Esophagus mucosa (tissue), 1 donor: ENCODE data around the gene ATP6V1A. TPM values are rescaled to one million over a fixed set of nuclear protein-coding genes. Genes with fewer than 3 reads are reported as not detected.
"Not testable (repeated sequence)": the region's sequence is repeated elsewhere in the genome, so short reads cannot be mapped to it uniquely, and the experiment has no call there.

ENCODE experiments used
- ATAC-seq: fragments of 200-7000 bp; cut with Tn5 transposase; one replicate; pipeline ENCODE4 v1.9.1; 2020
- total RNA-seq: library from RNA; stranded (reverse); gene quantifications from one replicate; pipeline ENCODE4 v1.2.4, GENCODE V29; 2023
- donor health status: DM: yes; HTN: yes; CAD: no.

ATP6V1A gene
- total RNA-seq, 1 donor from 2014 or later: 59.5 TPM

DNA sequence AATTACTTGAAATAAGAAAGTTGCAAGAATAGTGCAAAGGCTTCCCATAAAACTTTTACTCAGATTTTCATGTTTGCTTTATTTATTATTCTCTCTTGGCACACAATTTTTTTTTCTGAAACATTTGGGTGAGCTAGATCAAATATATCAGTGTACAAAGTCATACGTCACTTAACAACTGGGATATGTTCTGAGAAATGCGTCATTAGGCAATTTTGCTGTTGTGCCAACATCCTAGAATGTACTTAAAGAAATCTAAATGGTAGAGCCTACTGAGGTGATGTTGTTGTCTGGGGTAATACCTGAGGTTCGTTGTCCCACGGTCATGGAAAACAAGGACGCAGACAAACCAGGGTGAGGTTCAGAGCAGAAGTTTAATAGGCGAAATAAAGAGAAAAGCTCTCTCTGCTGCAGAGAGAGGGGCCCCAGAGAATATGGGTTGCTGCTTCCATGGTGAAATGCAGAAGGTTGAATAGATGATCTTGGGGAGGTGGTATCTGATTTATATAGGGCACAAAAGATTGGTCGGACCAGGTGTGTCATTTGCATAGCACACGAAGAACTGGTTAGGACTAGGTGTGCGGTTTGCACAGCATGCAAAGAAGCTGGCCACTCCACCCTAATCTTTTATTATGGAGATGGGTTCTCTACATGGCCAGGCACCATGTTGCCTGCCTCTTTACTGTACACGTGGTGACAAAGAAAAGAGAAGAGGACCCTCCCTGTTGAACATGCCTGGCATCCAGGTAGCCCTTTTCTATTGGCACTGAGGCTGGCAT, 82.9 kb downstream of the ATP6V1A start:
- ATAC-seq: peak; percentile 69

DNA sequence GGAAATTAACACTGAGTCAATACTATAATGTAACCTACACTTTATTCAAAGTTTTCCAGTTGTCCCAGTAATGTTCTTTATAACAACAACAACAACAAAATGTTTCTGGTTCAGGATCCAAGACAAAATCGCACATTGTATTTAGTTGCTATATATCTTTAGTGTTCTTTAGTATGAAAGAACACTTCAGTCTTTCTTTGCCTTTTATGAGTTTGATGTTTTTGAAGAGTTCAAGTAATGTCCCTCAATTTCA, 84.2 kb downstream of the ATP6V1A start:
- ATAC-seq: no peak

DNA sequence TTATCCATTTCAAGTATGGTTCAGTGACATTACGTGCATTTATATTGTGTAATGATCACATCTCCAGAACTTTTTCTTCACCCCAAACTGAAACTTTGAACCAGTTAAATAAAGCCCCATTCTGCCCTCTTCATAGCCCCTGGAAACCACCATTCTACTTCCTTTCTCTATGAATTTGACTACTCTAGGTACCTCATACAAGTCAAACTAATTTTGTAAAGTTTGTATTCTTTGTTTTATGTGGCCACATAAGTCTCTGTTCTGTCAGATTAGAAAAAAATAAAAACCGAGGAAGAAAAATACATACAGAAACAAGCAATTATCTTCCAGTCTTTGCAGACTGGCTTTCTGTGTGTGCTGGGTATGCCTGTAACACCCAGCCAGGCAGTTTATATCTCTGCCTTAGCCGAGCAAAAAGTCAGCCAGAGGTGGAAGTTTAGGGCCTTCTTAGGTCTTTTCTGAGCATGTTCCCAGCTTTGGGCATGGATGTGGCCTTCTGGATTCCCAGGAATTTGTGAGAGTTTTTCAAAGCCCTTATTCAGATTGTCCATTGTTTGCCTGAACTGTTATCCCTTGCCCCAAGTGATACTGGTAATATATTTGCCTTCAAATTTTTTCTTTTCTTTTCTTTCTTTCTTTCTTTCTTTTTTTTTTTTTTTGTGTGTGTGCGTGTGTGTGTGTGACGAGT, 85.8 kb downstream of the ATP6V1A start:
- no peak for ATAC-seq

DNA sequence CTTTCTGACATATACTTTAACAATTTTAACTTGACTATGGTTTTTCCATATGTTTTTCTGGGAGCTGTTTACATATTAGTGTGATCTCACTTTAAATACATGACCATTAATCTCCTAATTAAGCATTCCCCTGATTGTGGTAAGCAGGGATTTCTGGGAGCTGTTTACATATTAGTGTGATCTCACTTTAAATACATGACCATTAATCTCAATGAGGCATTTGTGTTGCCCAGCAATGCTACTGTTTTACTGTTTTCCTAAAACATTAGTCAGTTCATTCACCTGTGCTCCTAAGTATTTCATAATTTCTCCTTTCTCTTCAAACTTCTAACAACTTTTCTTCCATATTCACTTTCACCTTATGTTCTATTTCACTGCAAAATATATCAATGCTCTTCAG, 88.1 kb downstream of the ATP6V1A start:
- ATAC-seq: no peak

DNA sequence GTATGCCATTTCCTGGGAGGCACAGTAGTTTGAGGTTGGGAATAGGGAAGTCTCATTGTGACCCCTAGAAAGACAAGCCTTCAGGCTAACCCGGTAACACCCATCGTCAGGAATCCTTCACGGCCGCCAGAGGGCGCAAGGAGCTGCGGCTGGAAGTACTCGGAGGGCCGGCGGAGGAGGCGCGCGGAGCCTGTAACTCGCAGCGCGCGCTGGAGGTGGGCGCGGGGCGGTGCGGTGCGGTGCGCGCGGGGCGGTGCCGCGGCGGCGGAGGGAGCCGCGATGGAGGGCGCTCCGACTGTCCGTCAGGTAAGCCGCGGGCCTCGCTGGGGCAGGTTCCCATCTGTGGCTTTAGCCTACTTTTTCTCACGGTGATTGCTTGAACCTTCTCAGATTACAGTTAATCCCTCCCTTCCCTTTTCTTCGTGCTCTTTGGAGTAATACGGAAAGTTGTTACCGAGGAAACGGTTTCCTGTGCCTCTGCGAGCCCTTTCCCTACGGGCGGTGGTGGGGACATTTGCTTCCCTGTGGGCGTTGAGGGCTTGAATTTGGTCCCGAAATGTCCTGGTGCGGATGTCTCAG, 91.9 kb downstream of the ATP6V1A start, which contains the start of gene GRAMD1C:
Gene GRAMD1C, plus strand, starts transcription at position 158 of the 579 bp plus-strand sequence. Its CDS starts 122 bp downstream, at position 280.
- ATAC-seq: peak; percentile 96

DNA sequence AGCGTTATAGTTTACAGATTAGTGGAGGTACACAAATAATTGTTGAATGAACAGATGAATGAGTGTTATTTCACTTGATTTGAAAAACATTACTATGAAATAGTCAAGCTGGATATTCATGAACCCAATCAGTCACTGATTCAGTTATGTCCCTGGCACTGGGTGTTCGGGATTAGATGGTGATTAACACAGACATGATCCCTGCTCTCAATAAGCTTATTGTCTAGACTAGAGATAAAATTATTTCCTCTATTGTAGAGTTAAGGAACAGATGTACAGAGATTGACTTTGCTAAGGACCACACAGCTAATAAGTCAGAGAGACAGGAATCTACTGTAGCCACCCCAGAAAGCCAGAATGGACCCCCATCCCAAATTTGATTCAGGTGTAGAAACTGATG, 92.7 kb downstream of the ATP6V1A start:
- no peak for ATAC-seq

DNA sequence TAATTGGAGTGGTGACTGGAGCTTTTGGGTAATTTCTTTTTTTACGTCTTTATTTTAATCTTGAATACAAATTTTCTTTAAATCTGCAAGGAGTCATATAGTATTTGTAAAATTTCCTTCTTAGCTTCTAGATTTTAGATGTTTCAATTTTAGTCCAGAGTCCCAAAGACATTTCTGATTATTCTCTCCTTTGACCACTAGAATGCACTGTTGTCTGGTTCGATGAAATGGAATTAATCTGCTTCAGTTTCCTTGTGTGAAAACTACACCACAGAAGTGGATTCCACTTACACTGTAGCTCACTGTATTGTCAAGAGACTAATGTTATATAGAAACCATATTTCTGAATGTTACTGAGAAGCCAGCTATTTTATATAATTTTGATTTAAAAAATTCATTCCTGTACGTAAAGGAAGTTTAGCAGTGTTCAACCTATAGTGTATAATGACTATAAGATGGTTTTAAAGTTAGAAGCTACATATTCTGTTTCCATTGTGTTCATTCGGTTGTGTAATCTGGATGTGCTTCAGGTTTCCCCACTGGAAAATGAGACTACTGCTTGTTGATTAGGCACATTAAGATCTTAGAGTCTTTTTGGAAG, 97.9 kb downstream of the ATP6V1A start:
- ATAC-seq: peak; percentile 48

DNA sequence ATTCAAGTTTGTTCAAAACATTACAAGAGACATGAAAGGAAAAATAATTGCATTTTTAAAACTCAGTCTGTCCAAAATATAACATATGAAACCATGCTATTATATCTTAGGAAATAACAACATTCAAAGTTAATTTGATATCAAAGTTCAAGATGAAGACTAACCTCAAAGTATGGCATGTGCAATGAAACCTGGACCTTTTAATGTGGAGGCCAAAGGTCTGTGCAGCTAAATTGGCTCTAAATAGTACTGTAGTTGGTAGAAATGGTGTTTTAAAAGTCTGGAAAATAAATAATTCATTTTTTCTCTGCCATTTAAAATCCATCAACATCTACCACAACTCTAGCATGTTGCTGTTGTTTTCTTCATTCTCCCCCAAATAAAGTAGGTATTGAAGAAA, 100.4 kb downstream of the ATP6V1A start:
- no peak for ATAC-seq

DNA sequence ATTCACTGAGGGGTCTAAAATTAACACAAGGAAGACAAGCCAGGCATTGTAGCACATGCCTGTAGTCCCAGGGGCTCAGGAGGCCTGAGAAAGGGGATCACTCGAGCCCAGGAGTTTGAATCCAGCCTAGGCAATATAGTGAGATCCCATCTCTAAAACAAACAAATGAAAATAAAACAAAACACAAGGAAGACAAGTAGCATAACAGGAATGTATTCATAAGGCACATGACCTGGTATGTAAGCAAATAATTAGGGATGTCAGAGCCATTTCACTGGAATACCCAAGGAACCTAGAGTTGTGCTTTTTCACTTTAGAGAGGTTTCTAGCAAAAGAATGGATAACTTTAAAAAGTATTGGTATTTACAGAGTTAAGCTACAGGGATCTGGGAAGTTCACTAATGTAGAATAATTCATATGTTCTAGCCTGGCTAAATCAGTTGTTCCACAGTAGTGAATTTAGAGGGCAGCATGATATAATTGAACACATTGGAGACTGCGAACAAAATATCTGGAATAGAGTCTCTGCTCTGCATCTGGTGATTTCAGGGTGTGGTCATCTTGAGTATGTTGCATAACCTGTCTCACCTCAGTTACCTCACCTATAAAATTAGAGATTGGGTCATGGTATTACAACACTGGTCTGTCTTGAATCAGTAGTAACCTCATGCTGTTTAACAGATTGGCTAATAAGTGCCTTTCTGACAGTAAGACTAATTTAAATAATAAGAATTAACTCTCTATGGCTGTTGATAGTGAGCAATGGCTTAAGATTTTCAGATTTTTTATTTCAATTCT, 101.0 kb downstream of the ATP6V1A start:
- peak; percentile 100 for ATAC-seq

DNA sequence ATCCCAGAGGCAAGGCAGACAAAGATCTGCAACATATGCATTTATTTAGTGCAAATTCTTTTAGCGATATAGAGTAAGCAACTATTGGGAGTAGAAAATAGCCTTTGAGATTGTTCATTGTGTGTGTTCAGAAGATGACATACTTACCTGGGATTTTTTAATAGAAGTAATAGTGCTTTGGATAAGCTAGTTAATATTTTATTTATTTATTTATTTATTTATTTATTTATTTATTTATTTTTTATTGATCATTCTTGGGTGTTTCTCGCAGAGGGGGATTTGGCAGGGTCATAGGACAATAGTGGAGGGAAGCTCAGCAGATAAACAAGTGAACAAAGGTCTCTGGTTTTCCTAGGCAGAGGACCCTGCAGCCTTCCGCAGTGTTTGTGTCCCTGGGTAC, 102.2 kb downstream of the ATP6V1A start:
- not testable (repeated sequence) for ATAC-seq

DNA sequence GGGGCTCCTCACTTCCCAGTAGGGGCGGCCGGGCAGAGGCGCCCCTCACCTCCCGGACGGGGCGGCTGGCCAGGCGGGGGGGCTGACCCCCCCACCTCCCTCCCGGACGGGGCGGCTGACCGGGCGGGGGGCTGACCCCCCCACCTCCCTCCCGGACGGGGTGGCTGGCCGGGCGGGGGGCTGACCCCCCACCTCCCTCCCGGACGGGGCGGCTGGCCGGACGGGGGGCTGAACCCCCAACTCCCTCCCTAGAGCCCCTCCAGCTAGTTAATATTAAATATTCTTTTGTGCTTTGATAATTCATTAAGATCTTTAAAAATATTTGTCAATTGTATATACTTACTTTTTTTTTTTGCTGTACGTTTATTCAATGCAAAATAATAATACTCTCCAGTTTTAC, 103.0 kb downstream of the ATP6V1A start:
- ATAC-seq: not testable (repeated sequence)

DNA sequence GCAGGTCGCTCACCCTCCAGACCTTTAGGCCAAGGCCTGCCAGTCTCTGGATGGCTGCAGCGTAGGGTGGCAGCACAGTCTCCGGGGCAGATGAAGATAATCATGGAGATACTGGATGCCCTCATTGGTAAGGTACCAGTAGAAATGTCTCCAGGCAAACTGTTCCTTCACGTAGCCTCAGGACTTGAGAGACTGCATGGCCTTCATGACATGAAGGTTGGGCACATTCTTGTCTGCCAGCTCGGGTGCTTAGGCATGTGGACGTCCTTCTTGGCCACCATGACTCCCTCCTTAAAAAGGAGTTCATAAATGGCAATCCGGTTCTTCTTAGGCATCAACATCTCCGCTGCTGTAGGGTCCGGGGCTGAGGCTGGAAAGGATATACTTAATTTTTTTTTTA, 103.6 kb downstream of the ATP6V1A start:
- ATAC-seq: not testable (repeated sequence)

DNA sequence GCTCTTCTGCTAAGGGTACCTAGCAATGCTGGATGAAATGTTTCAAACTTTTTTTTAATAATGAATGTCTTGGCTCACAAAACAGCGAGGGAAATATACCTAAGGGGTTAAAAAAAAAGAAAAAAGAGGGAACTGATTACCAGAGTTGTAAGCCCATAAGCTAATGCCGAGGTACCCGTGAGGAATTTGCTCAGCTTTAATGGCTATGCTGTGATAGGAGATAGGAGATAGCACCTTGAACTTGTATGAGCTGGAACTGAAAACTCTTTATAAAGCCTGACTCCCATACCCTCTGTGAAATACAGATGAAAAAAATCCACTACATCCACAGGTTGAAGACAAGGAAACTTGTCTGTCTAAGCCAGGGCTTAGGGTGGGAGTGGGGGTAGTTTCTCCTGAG, 105.7 kb downstream of the ATP6V1A start:
- ATAC-seq: no peak

Other genes with a start within 250 kb of the ATP6V1A start
- 8.0 TPM for gene SPICE1, start 231.9 kb upstream of the ATP6V1A start, total RNA-seq
- 1.5 TPM for gene SIDT1, start 214.5 kb upstream of the ATP6V1A start, total RNA-seq
- 10.7 TPM for gene USF3, start 50.4 kb upstream of the ATP6V1A start, total RNA-seq
- gene NAA50, start 786 bp upstream of the ATP6V1A start, total RNA-seq: 120 TPM
- 5.0 TPM for gene GRAMD1C, start 91.8 kb downstream of the ATP6V1A start, total RNA-seq
- 3.0 TPM for gene ZDHHC23, start 201.0 kb downstream of the ATP6V1A start, total RNA-seq